GM19035 (cell line): ENCODE measurements around the gene CSTF3.
"Not testable (repeated sequence)": the region's sequence is repeated elsewhere in the genome, so short reads cannot be mapped to it uniquely, and the experiment has no call there.

ENCODE experiments used
- ATAC-seq: cut with Tn5 transposase; IDR thresholded peaks from one replicate; pipeline ENCODE4 v1.9.1; 2021; ENCODE audit not compliant: unreplicated experiment

Gene CSTF3

GRCh38 chr11:33160587-33160986, 693 bp downstream of the CSTF3 start:
- ATAC-seq: no peak

- no peak for ATAC-seq
Measured at GRCh38 chr11:33160136-33160535, 1.1 kb downstream of the CSTF3 start.

- ATAC-seq: not testable (repeated sequence)
Measured at GRCh38 chr11:33159378-33159867, 1.9 kb downstream of the CSTF3 start.

- ATAC-seq: no peak
Measured at GRCh38 chr11:33158596-33159275, 2.5 kb downstream of the CSTF3 start.

- ATAC-seq: no peak
Measured at GRCh38 chr11:33157103-33158027, 3.9 kb downstream of the CSTF3 start.

GRCh38 chr11:33151399-33151798, 9.9 kb downstream of the CSTF3 start:
- no peak for ATAC-seq

GRCh38 chr11:33147559-33147958, 13.7 kb downstream of the CSTF3 start:
- ATAC-seq: no peak

GRCh38 chr11:33135768-33136443, 25.4 kb downstream of the CSTF3 start:
- ATAC-seq: no peak

- ATAC-seq: no peak
Measured at GRCh38 chr11:33135216-33135615, 26.1 kb downstream of the CSTF3 start.

- no peak for ATAC-seq
Measured at GRCh38 chr11:33134276-33134675, 27.0 kb downstream of the CSTF3 start.

- ATAC-seq: no peak
Measured at GRCh38 chr11:33133761-33134160, 27.5 kb downstream of the CSTF3 start.

- no peak for ATAC-seq
Measured at GRCh38 chr11:33132510-33132909, 28.8 kb downstream of the CSTF3 start.

- ATAC-seq: no peak
Measured at GRCh38 chr11:33128739-33129138, 32.5 kb downstream of the CSTF3 start.

GRCh38 chr11:33125611-33126010, 35.7 kb downstream of the CSTF3 start:
- ATAC-seq: no peak

GRCh38 chr11:33125025-33125424, 36.3 kb downstream of the CSTF3 start:
- no peak for ATAC-seq

GRCh38 chr11:33122696-33123095, 38.6 kb downstream of the CSTF3 start:
- ATAC-seq: not testable (repeated sequence)

GRCh38 chr11:33116535-33116934, 44.7 kb downstream of the CSTF3 start:
- ATAC-seq: no peak

GRCh38 chr11:33110083-33110482, 51.2 kb downstream of the CSTF3 start:
- no peak for ATAC-seq

GRCh38 chr11:33109294-33109895, 51.9 kb downstream of the CSTF3 start:
- ATAC-seq: no peak

- ATAC-seq: no peak
Measured at GRCh38 chr11:33103836-33104235, 57.4 kb downstream of the CSTF3 start.

GRCh38 chr11:33094157-33094556, 67.1 kb downstream of the CSTF3 start:
- no peak for ATAC-seq
